ENCODE data around the gene IGSF21.

GRCh38 chr1:18200918-18201317 lies 93.3 kb downstream of the IGSF21 start:
- TF ChIP-seq, protein P1, sequence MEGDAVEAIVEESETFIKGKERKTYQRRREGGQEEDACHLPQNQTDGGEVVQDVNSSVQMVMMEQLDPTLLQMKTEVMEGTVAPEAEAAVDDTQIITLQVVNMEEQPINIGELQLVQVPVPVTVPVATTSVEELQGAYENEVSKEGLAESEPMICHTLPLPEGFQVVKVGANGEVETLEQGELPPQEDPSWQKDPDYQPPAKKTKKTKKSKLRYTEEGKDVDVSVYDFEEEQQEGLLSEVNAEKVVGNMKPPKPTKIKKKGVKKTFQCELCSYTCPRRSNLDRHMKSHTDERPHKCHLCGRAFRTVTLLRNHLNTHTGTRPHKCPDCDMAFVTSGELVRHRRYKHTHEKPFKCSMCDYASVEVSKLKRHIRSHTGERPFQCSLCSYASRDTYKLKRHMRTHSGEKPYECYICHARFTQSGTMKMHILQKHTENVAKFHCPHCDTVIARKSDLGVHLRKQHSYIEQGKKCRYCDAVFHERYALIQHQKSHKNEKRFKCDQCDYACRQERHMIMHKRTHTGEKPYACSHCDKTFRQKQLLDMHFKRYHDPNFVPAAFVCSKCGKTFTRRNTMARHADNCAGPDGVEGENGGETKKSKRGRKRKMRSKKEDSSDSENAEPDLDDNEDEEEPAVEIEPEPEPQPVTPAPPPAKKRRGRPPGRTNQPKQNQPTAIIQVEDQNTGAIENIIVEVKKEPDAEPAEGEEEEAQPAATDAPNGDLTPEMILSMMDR (IDR thresholded peaks at IDR 0.05; ENCODE audit: low read length) = no peak
- TF ChIP-seq EZH2 (optimal IDR thresholded peaks at IDR 0.05; ENCODE audit: low read depth, low read length) = no peak
- no peak for TF ChIP-seq EZH2phosphoT487 (IDR thresholded peaks at IDR 0.05; ENCODE audit: low read length)
